Lower lobe of right lung (tissue), 2 donors: Measurements from ENCODE around the gene ANKRD66. TPM values are rescaled to one million over a fixed set of nuclear protein-coding genes. Genes with fewer than 3 reads are reported as not detected.
"Not testable (repeated sequence)": the region's sequence is repeated elsewhere in the genome, so short reads cannot be mapped to it uniquely, and the experiment has no call there.

ENCODE experiments used
- ATAC-seq, 2 donors: fragments of 200-7000 bp; cut with Tn5 transposase; one replicate each; pipeline ENCODE4 v1.9.1; 2020 to 2022; ENCODE audit warnings: mild to moderate bottlenecking in 2 of 2, moderate library complexity in 2 of 2
- DNase-seq: peaks from one replicate; pipeline ENCODE4 v3.0.0-alpha.2; 2020
- H3K27ac ChIP-seq: fragments of 200-600 bp; one replicate; pipeline ENCODE4 v1.8.0; 2022
- H3K27me3 ChIP-seq: fragments of 200-600 bp; one replicate; pipeline ENCODE4 v1.8.0; 2022; ENCODE audit warnings: low read depth
- H3K36me3 ChIP-seq: fragments of 200-600 bp; one replicate; pipeline ENCODE4 v1.8.0; 2022; ENCODE audit warnings: mild to moderate bottlenecking
- H3K4me1 ChIP-seq: fragments of 200-600 bp; one replicate; pipeline ENCODE4 v1.8.0; 2022
- H3K4me3 ChIP-seq: fragments of 200-600 bp; one replicate; pipeline ENCODE4 v1.8.0; 2022; ENCODE audit warnings: mild to moderate bottlenecking
- H3K9me3 ChIP-seq: fragments of 200-600 bp; one replicate; pipeline ENCODE4 v1.8.0; 2022
- intact Hi-C: fragments of 100-400 bp; cut with DNase I; formaldehyde crosslinking; loops from one replicate; pipeline ENCODE4 v1.11.0; 2022
- total RNA-seq: library from RNA; stranded (reverse); fragmentation: NEBNext Ultra II Directional; extraction: Animal tissue kit (Norgen Biotek cat#: 25700); gene quantifications from one replicate; pipeline ENCODE4 v1.2.1, GENCODE V29; 2021
- TF ChIP-seq, protein P1 (sequence below): fragments of 200-600 bp; IDR thresholded peaks from one replicate; pipeline ENCODE4 v1.8.0; 2022; ENCODE audit warnings: antibody characterized with exemption, mild to moderate bottlenecking
- donor health status: DM: no; HTN: yes; CAD: no; lungs with severe emphysema.

Gene ANKRD66
- total RNA-seq, 1 donor from 2014 or later, result 4.0 TPM

DNA sequence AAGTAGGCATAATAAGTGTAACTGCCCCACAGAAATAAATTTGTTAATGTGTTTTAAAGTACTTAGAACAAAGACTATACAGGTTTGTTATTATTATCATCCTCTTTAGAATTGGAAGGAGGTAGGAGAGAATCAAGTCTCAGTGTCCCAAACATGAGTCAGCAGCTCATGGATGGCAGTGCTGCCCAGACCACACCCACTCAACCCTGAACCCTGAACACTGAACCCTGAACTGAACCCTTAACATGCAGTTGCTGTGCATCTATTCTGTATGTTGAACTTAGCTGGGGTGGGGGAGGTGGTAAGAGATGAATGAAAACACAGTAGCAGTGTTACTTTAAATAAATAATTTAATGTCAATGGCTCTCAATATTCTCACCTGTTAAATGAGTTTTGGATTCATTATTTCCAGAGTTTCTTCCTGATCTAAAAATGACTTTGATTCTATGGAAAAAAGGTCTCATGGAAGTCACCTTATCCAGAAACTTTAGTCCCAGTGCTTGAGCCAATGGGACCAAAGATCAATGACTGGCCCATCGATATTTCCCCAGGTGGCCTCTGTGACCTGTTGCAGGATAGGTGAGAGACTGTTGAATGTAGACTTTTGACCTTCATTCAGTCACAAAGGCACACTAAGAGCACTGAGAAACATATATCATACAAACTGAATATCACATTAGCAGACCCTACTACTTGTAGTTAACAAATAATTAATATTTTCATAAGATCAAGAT lies 3.1 kb upstream of the ANKRD66 start:
- TF ChIP-seq, protein P1, sequence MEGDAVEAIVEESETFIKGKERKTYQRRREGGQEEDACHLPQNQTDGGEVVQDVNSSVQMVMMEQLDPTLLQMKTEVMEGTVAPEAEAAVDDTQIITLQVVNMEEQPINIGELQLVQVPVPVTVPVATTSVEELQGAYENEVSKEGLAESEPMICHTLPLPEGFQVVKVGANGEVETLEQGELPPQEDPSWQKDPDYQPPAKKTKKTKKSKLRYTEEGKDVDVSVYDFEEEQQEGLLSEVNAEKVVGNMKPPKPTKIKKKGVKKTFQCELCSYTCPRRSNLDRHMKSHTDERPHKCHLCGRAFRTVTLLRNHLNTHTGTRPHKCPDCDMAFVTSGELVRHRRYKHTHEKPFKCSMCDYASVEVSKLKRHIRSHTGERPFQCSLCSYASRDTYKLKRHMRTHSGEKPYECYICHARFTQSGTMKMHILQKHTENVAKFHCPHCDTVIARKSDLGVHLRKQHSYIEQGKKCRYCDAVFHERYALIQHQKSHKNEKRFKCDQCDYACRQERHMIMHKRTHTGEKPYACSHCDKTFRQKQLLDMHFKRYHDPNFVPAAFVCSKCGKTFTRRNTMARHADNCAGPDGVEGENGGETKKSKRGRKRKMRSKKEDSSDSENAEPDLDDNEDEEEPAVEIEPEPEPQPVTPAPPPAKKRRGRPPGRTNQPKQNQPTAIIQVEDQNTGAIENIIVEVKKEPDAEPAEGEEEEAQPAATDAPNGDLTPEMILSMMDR, result no peak
- Histone ChIP-seq H3K36me3 (no peaks in the 10 kb centered on the region), H3K27ac (no peak overlapping the region), H3K9me3 (no peaks in the 10 kb centered on the region), H3K27me3 (no peaks in the 10 kb centered on the region), H3K4me1 (no peaks in the 10 kb centered on the region), H3K4me3 (no peak overlapping the region)
- intact Hi-C loops, result no loop called here
- DNase-seq (no peak), ATAC-seq (no peak)

- ATAC-seq, H3K27ac ChIP-seq, H3K4me3 ChIP-seq: not testable (repeated sequence)
Observed at GRCh38 chr6:46744159-46744725, 2.5 kb upstream of the ANKRD66 start.

DNA sequence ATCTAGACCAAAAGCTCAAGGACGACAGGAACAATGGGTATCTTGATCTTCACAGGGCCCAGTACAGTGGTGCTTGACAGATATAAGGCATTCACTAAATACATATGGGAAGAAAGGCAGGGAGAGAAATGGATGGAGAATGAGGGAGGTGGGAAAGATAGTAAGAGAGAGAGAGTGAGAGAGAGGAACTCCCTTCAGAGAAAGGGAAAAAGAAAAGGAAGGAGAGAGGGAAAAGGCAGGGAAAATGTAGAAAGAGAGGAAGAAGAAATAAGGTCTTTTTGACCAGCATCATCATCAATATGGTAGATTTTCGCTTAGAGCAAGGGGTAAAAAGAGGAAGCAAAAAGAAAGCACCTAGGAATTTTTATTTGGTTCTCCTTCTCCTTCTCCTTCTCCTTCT lies 760 bp upstream of the ANKRD66 start:
- DNase-seq (no peak), ATAC-seq (no peak)
- no peaks in the 10 kb centered on the region for H3K27me3 ChIP-seq
- intact Hi-C loops, result no loop called here
- no peaks in the 10 kb centered on the region for H3K4me1 ChIP-seq
- no peaks in the 10 kb centered on the region for H3K36me3 ChIP-seq
- TF ChIP-seq, protein P1, result no peak
- H3K9me3 ChIP-seq, result no peaks in the 10 kb centered on the region
- no peak overlapping the region for H3K27ac ChIP-seq
- no peak overlapping the region for H3K4me3 ChIP-seq

More at GRCh38 chr6:46744159-46744725, 2.5 kb upstream of the ANKRD66 start:
- H3K4me1 ChIP-seq, H3K27me3 ChIP-seq, intact Hi-C loops, H3K9me3 ChIP-seq, H3K36me3 ChIP-seq, DNase-seq: not testable (repeated sequence)

GRCh38 chr6:46748940-46749503 lies 2.3 kb downstream of the ANKRD66 start:
- no peak overlapping the region for H3K27ac ChIP-seq
- TF ChIP-seq, protein P1, result no peak
- no peaks in the 10 kb centered on the region for H3K27me3 ChIP-seq
- intact Hi-C loops, result no loop called here
- no peaks in the 10 kb centered on the region for H3K4me1 ChIP-seq
- no peaks in the 10 kb centered on the region for H3K9me3 ChIP-seq
- H3K4me3 ChIP-seq, result no peak overlapping the region
- no peak for DNase-seq
- ATAC-seq, result no peak
- no peaks in the 10 kb centered on the region for H3K36me3 ChIP-seq

DNA sequence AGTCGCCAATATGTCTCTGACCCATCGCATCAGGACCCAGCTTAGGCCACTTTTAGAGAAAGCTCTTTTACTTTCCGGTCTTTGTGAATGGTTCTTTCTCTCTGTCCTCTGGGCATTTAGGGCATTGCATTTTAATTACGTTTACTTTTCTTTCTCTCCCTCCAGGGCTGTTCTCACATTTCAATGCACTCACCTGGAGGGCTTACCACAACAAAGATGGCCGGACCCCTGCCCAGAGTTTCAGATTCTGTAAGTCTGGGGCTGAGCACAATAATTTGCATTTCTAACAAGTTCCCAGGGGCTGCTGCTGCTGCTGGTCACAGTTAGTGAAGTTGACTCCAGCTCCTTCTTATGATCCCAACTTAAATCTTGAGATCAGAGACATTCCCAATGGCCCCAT lies 3.0 kb downstream of the ANKRD66 start:
- H3K36me3 ChIP-seq, result no peaks in the 10 kb centered on the region
- no peaks in the 10 kb centered on the region for H3K27me3 ChIP-seq
- intact Hi-C loops, result no loop called here
- ATAC-seq, result no peak
- H3K4me1 ChIP-seq, result no peaks in the 10 kb centered on the region
- TF ChIP-seq, protein P1, result no peak
- no peak for DNase-seq
- H3K9me3 ChIP-seq, result no peaks in the 10 kb centered on the region
- no peak overlapping the region for H3K27ac ChIP-seq
- no peak overlapping the region for H3K4me3 ChIP-seq

GRCh38 chr6:46751658-46752057 lies 4.9 kb downstream of the ANKRD66 start:
- intact Hi-C loops, result no loop called here
- DNase-seq (no peak), ATAC-seq (no peak)

More at GRCh38 chr6:46751658-46752057, 4.9 kb downstream of the ANKRD66 start:
- Histone ChIP-seq H3K4me1 (peaks cover under 1% of the 10 kb centered on the region), H3K9me3 (no peaks in the 10 kb centered on the region), H3K36me3 (no peaks in the 10 kb centered on the region), H3K27me3 (no peaks in the 10 kb centered on the region), H3K27ac (no peak overlapping the region), H3K4me3 (no peak overlapping the region)
- TF ChIP-seq, protein P1, result no peak
